Ovary (tissue), 3 donors: ENCODE measurements around the gene G6PC1.
"Not testable (repeated sequence)": the region's sequence is repeated elsewhere in the genome, so short reads cannot be mapped to it uniquely, and the experiment has no call there.

Source experiments
- CTCF ChIP-seq, 3 donors: fragments of 450-650 bp in 2 of 3; fragments of 200-600 bp in 1 of 3; IDR thresholded peaks; one replicate each; pipeline versions ENCODE4 v1.5.1 to v1.8.0; 2016 to 2022; ENCODE audit warnings: antibody characterized with exemption in 3 of 3, mild to moderate bottlenecking in 1 of 3
- EP300 ChIP-seq: sonication (generic); formaldehyde crosslinking; IDR thresholded peaks from one replicate; pipeline ENCODE4 v1.6.1; 2017; ENCODE audit warnings: antibody characterized with exemption
- POLR2A ChIP-seq: fragments of 450-650 bp; IDR thresholded peaks from one replicate; pipeline ENCODE4 v1.6.1; 2017; ENCODE audit warnings: antibody characterized with exemption, mild to moderate bottlenecking, moderate library complexity
- donor health status: DM: no; HTN: no; CAD: no.

DNA sequence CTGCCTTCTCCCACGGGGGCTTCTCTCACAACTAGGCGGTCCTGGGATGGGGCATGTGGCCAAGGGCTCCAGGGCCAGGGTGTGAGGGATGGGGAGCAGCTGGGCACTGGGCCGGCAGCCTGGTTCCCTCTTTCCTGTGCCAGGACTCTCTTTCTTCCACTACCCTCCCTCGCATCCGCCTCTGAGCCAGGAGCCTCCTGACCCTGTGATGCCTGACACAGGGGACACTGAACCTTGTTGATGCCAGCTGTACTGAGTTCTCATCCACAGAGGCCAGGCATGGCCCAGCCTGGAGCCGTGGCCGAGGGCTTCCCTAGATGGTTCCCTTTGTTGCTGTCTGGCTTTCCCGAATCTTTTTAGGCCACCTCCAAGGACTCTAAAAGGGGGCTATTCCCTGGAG lies 44.1 kb upstream of the G6PC1 start:
- TF ChIP-seq CTCF (IDR thresholded peaks at IDR 0.05); EP300; POLR2A: not testable (repeated sequence)
